OCI-M2 (cell line): ENCODE results near the gene TAF4.

Source experiments
- DNase-seq: peaks from one replicate; lab custom pipeline; 2025; ENCODE audit not compliant: unreplicated experiment; lab: John Stamatoyannopoulos, UW

The TAF4 gene

DNA sequence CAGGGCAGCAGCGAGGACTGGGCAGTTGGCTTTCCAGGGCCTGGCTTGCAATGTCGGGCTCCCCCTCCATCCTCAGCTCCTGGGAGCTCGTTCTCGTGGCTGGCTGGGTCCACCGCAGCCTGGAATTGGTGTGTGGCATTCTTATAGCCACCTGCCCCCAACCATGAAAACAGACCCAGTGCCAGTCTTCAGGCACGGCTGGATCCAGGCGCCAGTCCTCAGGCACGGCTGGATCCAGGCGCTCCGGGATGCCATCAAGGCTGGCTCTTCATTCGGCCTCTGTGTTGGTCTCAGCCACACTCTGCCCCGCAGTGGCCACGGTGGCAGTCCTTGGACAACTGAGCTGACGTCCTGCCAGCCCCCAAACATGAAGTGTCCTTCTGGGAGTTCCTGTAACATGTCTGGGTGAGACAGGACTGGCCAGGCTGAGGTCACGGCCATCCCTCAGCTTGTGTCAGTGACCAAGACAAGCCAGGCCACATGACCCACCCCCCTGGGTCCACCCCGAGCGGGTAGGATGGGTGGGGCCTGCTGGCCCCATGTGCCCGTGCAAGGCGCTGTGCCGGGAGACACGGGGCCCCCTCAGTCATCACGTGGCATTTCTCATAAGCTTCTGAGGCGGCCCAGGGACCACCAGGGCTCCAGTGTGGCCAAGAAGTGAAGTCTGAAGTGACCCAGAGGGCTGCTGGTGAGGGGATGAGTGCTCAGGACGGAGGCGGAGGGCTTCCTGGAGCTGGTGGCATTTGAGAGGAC lies 99.0 kb downstream of the TAF4 start:
- no peak for DNase-seq

DNA sequence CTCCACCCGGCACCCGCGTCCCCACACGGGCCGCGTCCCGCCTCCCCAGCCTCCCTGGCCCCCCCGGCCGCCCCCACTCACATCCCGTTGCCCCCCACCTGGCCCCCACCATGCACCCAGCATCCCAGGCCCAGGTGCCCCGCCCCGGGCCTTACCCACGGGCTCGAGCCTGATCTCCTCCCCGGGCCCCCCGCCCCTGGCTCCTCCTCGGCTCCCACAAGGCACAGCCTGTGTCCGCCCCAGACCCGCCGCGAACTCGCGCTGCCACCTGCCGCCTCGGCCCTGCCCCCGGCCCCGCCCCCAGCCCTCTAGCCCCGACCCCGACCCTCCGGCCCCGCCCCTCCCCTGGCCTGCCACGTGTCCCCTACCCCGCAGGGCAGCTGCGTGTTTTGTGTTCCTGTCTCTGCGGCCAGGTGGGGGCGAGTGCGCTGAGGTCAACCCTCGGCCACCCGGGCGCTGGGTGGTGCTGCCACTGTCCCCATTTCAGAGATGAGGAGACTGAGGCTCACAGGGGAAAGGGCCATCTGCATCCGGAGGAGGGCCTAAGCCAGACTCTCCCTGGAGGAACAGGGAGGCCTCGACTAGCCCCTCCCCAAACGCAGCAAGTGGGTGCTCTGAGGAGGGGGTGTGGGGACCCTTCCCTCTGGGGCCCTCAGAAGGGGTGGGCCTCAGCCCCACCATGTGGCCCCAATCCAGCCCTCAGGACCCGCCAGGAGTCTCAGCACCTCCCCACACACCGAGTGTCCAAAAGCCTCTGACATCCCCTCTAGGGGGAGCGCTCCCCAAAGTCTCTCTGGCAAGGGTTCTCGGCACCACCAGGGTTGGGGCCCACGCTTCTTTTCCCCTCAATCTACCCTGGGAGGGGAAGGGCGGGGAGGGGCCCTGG lies 99.8 kb downstream of the TAF4 start:
- DNase-seq: no peak

- no peak for DNase-seq
These were observed 100.7 kb downstream of the TAF4 start for GRCh38 chr20:61964675-61965605.

DNA sequence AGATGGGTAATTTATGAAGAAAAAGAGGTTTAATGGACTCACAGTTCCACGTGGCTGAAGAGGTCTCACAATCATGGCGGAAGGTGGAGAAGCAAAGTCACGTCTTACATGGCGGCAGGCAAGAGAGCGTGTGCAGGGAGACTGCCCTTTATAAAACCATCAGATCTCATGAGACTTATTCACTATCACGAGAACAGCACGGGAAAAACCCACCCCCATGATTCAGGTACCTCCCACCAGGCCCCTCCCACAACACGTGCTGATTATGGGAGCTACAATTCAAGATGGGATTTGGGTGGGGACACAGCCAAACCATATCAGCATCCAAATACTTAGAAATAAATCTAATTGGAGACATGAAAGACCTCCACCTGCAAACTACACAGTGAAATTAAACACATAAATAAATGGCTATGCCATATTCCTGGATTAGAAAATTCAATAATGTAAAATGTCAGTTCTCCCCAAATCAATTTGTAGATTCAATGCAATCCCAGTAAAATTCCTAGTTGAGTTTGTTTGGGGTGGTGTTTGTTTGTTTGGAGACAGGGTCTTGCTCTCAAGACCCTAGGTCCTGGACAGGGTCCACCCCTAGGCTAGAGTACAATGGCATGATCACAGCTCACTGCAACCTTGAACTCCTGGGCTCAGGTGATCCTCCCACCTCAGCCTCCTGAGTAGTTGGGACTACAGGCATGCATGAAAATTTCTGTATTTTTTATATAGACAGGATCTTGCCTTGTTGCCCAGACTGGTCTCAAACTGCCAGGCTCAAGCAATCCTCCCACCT lies 101.6 kb downstream of the TAF4 start:
- DNase-seq: no peak

GRCh38 chr20:61963149-61963548 lies 102.5 kb downstream of the TAF4 start:
- no peak for DNase-seq

DNA sequence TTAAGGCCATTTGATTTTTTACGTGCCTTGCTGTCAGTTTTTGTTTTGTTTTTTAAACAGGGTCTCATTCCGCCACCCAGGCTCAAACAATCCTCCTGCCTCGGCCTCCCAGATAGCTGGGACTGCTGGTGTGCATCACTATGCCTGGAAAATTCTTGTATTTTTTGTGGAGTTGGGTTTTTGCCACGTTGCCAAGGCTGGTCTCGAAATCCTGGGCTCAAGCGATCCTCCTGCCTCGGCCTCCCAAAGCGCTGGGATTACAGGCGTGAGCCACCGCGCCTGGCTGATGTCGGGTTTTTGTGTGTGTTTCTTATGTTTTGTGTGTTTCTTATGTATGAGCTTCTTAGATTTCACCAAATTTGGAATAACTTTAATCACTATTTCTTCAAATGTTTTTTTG lies 104.8 kb downstream of the TAF4 start:
- no peak for DNase-seq

- no peak for DNase-seq
These were observed 106.6 kb downstream of the TAF4 start for GRCh38 chr20:61958773-61959700.

- DNase-seq: no peak
These were observed 107.5 kb downstream of the TAF4 start for GRCh38 chr20:61957961-61958715.

DNA sequence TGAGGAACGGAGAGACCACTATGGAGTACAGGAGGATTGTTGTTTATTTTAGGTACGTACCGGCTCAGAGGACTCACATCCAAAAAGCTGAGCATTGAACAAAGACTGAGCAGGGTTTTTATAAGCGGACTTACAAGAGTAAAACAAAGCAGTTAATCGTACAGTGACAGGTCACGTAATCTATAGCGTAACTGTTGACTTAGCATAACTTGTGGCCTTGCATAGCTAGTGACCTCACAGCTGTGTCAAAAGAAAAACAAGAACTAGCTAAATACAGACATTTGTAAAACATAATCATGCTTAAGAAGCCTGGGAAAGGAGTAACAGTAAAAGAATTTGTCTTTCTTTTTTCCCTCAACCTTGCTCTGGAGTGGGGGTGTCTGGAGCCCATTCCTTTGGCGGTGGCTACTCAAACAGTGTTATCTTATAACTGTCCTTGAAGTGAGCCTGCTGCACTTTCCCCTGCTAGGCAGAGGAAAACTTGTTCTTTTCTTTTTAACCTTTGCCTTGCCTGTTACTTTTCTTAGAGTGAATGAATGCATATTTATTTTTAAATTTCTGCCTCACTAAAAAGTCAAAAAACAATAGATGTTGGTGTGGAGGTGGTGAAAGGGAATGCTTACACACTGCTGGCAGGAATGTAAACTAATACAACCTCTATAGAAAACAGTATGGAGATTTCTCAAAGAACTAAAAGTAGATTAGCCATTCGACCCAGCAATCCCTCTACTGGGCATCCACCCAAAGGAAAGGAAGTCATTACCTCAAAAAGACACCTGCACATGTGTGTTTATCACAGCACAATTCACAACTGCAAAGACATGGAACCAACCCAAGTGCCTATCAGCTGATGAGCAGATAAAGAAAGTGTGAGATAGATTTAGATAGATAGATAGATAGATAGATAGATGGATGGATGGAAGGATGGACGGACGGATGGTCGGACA lies 109.0 kb downstream of the TAF4 start:
- DNase-seq: no peak

- no peak for DNase-seq
These were observed 109.8 kb downstream of the TAF4 start for GRCh38 chr20:61955668-61956395.

GRCh38 chr20:61954276-61955021 lies 111.2 kb downstream of the TAF4 start:
- DNase-seq: no peak

GRCh38 chr20:61953037-61954021 lies 112.4 kb downstream of the TAF4 start:
- DNase-seq: no peak

DNA sequence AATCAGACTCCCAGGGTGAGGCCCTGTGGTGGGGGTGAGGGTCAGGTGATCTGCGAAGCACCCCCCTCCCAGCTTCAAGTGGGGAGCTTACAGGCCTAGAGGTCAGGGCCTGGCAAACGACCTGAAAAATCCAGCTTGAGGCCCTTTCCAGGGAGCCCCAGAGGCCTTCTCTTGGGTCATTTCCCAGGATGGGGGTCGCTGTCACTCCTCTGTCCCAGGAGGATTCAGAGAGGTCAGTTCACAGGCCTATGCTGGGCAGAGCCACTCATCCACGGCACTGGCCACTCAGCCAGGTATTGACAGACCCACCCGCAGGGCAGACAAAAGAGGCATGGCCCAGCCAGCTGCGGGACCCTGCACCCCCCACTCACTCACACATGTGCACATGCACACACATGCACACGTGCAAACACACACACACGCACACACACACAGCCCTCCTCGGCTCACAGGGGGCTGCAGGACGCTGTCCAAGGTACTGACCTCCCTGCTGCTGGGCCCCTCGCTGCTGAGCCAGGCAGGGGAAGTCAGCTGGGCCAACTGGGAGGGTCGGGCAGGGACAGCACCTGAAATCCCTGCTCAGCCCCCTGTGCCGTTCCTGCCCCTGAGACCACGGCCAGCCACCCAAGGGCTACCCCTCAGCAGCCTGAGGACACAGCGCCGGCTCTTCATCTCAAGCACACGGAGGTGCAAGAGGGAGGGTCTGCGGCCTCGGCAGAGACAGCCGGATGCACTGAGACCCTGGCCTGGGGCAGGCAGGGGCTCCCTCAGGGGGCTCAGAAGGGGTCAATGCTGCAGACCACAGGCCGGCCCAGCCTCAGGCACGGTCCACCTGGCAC lies 113.8 kb downstream of the TAF4 start:
- no peak for DNase-seq

DNA sequence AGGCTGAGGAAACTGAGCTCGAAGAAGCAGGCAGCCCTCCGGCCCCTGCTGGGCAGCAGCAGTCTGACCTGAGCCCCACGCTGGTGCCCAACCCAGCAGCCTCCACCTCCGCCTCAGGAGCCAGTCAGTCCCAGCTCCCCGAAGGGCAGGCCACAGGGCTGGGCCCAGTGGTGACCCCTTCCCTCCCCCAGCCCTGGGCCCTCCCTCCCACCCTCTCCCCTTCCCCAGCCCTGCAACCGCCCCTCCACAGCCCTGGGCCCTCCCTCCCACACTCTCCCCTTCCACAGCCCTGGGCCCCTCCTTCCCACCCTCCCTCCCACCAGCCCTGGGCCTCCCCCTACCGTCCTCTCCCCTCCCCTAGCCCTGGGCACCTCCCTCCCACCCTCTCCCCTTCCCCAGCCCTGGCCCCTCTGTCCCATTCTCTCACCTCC lies 115.0 kb downstream of the TAF4 start:
- DNase-seq: no peak
